Upper lobe of left lung (tissue), 6 donors: ENCODE results near the gene FRAS1. TPM values are rescaled to one million over a fixed set of nuclear protein-coding genes. Genes with fewer than 3 reads are reported as not detected.

ENCODE experiments used
- ATAC-seq, 2 donors: fragments of 200-7000 bp; cut with Tn5 transposase; one replicate each; pipeline ENCODE4 v1.9.1; 2022; ENCODE audit warnings: mild to moderate bottlenecking in 2 of 2, moderate library complexity in 2 of 2; ENCODE audit not compliant: low FRiP score in 2 of 2
- DNase-seq, 2 donors: peaks; one replicate each; pipeline ENCODE4 v3.0.0-alpha.2; 2019 to 2020
- H3K27ac ChIP-seq, 4 donors: fragments of 200-600 bp; sonication (generic); one replicate each; pipeline ENCODE4 v1.5.1; 2016 to 2019
- H3K27me3 ChIP-seq, 4 donors: fragments of 200-600 bp; sonication (generic); one replicate each; pipeline ENCODE4 v1.5.1; 2017 to 2019
- H3K36me3 ChIP-seq, 4 donors: fragments of 200-600 bp; sonication (generic); one replicate each; pipeline ENCODE4 v1.5.1; 2016 to 2019
- H3K4me1 ChIP-seq, 4 donors: fragments of 200-600 bp; sonication (generic); one replicate each; pipeline ENCODE4 v1.5.1; 2018 to 2019
- H3K4me3 ChIP-seq, 4 donors: fragments of 200-600 bp; sonication (generic); one replicate each; pipeline ENCODE4 v1.5.1; 2017 to 2019; ENCODE audit warnings: mild to moderate bottlenecking in 2 of 4, moderate library complexity in 1 of 4
- H3K9me3 ChIP-seq, 4 donors: fragments of 200-600 bp; sonication (generic); one replicate each; pipeline ENCODE4 v1.5.1; 2018 to 2019
- EP300 ChIP-seq, 4 donors: sonication (generic); formaldehyde crosslinking; IDR thresholded peaks; one replicate each; pipeline ENCODE4 v1.5.1; 2017; ENCODE audit warnings: antibody characterized with exemption in 4 of 4, control low read depth in 2 of 4
- POLR2A ChIP-seq, 4 donors: fragments of 450-650 bp; IDR thresholded peaks; one replicate each; pipeline ENCODE4 v1.5.1; 2016 to 2017; ENCODE audit warnings: antibody characterized with exemption in 4 of 4, mild to moderate bottlenecking in 2 of 4
- POLR2AphosphoS5 ChIP-seq, 2 donors: sonication (generic); formaldehyde crosslinking; IDR thresholded peaks; one replicate each; pipeline ENCODE4 v1.5.1; 2017; ENCODE audit warnings: antibody characterized with exemption in 2 of 2
- WGBS, 2 donors: methylation state at CpG; one replicate each; pipeline ENCODE4 v1.1.5; 2017 to 2018; 5-methylcytosine and 5-hydroxymethylcytosine counted together
- small RNA-seq, 4 donors: library from RNA; depleted of rRNA; stranded (forward); fragments of <200 nt; gene quantifications; one replicate each; pipeline ENCODE3, GENCODE V24; 2016
- total RNA-seq, 6 donors: library from RNA; depleted of rRNA in 4 of 6; stranded (reverse); fragments of >200 nt in 4 of 6; gene quantifications; one replicate each; pipeline versions ENCODE4 v1.1.0 to v1.2.1, GENCODE V29; 2016 to 2021
- TF ChIP-seq, protein P1 (sequence below), 6 experiments: fragments of 450-650 bp in 4 of 6; fragments of 200-600 bp in 2 of 6; sonication (generic) in 2 of 6; IDR thresholded peaks; one replicate each; pipeline ENCODE4 v1.5.1; 2016 to 2019; ENCODE audit warnings: antibody characterized with exemption in 6 of 6
- donor health status: DM: no; HTN: no; CAD: no; lungs with moderate emphysema.
- donor health status: DM: no; HTN: yes; CAD: no; lungs with severe emphysema.

Gene FRAS1
- total RNA-seq, 6 donors from 2014 or later, result 3.9 to 11.2 (median 6.7) TPM

- H3K4me1 ChIP-seq, result no peaks in the 10 kb centered on the region
- no peak overlapping the region for H3K4me3 ChIP-seq
- ATAC-seq, result no peak
- H3K27me3 ChIP-seq, result no peaks in the 10 kb centered on the region
- H3K36me3 ChIP-seq, result peaks cover 0 to 60% (median 10%) of the 10 kb centered on the region in 4 donors
- H3K27ac ChIP-seq, result no peak overlapping the region
- 87 to 93% methylated on average over 3 of the region's 3 CpGs for WGBS, 2 donors
- no peaks in the 10 kb centered on the region for H3K9me3 ChIP-seq
- TF ChIP-seq POLR2AphosphoS5 (IDR thresholded peaks at IDR 0.05), result no peak
- no peak for TF ChIP-seq POLR2A (IDR thresholded peaks at IDR 0.05)
- no peak for TF ChIP-seq EP300 (IDR thresholded peaks at IDR 0.05)
- TF ChIP-seq, protein P1, sequence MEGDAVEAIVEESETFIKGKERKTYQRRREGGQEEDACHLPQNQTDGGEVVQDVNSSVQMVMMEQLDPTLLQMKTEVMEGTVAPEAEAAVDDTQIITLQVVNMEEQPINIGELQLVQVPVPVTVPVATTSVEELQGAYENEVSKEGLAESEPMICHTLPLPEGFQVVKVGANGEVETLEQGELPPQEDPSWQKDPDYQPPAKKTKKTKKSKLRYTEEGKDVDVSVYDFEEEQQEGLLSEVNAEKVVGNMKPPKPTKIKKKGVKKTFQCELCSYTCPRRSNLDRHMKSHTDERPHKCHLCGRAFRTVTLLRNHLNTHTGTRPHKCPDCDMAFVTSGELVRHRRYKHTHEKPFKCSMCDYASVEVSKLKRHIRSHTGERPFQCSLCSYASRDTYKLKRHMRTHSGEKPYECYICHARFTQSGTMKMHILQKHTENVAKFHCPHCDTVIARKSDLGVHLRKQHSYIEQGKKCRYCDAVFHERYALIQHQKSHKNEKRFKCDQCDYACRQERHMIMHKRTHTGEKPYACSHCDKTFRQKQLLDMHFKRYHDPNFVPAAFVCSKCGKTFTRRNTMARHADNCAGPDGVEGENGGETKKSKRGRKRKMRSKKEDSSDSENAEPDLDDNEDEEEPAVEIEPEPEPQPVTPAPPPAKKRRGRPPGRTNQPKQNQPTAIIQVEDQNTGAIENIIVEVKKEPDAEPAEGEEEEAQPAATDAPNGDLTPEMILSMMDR (IDR thresholded peaks at IDR 0.05), result no peak
- DNase-seq, result no peak
These were observed 535.1 kb downstream of the FRAS1 start for GRCh38 chr4:78592088-78592783.

Small RNA genes lying within 50 kb of the gene (small RNA-seq; reads per million reads assigned to genes)
- gene AC114801.3, result 0 reads per million in 4 donors

Other genes starting within 250 kb of the FRAS1 start
- 10 to 100 TPM; 16.8 to 61.0 (median 39.1) TPM for gene CNOT6L, start 238.0 kb upstream of the FRAS1 start, total RNA-seq
- 10 to 100 TPM in 4 of 6 donors, 1 to 10 TPM in 2; 4.1 to 26.5 (median 16.8) TPM for gene MRPL1, start 194.5 kb upstream of the FRAS1 start, total RNA-seq